GM21528 (cell line): ENCODE results near the gene NTRK3.
"Not testable (repeated sequence)": the region's sequence is repeated elsewhere in the genome, so short reads cannot be mapped to it uniquely, and the experiment has no call there.

Experiments used
- ATAC-seq: cut with Tn5 transposase; IDR thresholded peaks from one replicate; pipeline ENCODE4 v1.9.1; 2021; ENCODE audit warnings: mild to moderate bottlenecking, moderate library complexity; ENCODE audit not compliant: unreplicated experiment, low FRiP score

Gene NTRK3

DNA sequence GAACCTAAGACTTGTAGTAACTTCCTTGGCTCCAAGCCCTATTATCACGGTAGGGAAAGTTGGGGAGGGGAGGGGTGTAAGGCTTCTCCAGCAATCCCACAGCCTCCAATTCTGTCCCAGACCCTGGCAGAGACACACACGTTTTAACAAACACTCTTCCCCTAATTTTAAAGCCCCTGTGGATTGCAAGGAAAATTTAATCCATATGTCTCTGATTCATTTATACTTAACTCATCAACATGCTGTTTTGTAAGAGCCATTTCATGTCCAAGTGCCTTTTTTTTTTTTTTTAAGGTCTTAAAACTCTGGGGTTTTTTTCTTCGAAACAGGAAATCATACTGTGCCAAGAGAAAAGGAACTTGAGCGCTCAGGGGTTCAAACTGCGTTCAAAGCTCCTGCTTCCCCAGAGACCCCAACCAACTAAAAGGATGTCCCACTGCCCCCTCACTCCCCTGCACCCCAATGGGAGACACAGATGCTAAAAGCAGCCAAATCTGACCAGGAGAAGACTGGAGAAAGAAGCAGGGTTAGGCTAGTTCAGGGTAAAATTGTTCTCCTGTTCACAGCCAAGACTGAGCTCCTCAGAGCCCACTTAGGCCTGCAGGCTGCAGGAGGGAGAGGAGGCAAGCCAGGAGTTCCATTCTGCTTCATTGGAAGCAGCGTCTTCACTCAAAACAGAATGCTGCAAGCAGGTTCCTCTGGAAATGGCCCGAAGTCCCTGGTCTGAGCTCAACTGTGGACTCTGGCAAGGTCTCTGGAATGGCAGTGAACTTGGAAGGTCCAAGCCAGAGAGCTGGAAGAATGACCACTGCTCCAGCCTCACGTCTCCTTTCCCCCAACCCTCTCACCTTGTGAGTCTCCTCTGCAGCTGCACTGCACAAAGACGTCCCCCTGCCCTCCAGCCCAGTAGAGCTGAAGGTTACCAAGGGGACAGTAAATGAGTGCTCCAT is 172.5 kb downstream of the NTRK3 start:
- ATAC-seq = no peak

DNA sequence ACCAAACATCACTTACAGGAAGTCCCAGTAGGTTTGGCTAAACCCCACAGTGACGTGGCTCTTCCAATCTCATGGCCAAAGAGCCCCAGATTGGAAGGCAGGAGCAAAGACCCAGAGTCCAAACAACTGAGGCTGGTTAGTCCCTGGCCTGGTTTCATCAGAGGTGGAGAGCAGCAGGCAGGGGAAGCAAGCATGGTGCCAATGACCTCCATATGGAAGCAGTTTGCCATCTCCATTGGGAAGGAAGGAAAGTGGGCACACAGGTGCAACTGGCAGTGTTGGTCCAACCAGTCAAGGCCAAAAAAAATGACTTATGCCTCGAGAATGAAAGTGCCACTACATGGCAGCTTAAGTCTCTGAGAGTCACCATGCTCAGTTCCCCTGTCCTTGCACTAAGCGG is 175.9 kb downstream of the NTRK3 start:
- ATAC-seq = no peak

DNA sequence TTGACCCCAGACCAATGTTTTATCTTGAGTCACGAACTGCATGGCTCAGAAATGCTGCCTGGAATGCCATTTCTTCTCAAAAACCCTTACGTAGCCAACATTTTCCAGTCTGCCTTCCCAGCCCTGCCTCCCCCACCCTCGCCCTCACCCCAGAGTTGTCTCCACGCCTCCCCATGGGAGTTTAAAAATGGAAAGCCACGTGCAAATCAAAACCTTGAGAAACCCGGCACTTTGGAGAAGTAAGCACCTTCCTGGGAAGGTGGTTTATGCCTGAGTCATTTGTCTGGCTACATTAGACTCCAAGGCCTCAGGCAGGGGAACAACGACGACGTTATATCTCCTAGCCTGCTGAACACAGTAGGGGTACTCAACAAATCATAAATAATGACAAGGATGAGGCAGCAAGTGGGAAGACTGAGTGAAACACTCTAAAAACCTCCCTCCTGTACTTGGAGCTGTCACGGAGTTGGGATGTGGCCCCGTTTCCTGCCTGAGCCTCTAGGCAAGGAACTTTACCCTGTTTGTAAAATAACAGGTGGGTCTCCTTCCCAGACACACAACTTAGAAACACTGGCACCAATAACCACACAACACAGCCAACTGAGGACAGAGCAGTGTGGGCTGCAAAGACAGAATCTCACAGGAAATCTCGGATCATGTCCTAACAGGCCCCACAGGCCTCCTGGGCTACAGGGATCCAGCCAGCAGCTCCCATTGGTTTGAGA is 179.1 kb downstream of the NTRK3 start:
- ATAC-seq = no peak

DNA sequence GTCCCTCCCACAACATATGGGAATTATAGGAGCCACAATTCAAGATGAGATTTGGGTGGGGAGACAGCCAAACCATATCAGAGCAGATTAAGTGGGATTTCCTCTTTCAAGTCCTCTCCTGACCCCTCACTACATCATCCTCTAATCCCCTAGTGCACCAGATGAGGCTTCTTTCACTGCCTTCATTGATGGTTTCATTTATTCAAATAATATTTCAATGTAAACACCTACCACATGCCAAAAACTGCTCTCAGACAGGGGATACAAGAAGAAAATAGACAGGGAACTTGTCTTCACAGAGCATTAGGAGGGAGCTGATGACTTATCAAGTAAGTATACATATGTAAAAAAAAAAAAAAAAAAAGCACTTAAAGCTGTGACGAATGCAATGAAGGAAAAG is 180.2 kb downstream of the NTRK3 start:
- ATAC-seq = no peak

DNA sequence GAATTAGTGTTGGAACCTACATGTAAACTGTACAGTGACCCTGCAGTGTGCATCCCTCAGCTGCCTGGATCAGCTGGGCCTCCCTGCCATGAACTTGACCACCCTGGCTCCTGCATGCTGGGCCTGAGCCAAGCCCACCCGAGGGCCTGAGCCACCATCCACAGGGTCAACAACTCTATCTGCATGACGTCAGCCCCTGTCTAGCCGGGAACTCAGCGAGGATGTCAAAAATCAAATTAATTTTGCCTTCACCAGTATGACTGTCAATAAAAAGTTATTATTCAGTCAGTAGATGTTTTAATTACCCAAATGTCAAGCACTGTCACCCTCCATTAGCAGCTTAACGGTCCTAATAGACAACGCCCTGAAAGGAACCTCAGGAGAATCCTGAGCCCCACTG is 181.4 kb downstream of the NTRK3 start:
- ATAC-seq = no peak

DNA sequence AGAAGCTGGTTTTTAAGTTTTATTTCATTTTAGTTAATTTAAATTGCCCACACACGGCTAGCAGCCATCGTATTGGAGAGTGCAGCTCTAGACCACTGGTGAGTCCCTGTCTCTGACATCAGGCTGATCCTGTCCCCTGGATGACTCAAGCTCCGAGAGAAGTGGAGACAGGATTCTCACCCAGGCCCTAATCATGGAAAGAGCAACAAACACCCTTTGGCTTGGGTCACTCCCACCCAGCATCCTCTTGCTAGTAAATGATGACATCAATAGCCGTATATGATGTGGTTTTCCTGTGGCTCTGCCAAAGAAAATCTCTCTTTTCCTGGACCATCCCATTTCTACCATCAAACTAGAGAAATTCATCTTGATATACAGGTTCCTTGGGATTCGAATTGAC is 182.2 kb downstream of the NTRK3 start:
- no peak for ATAC-seq

DNA sequence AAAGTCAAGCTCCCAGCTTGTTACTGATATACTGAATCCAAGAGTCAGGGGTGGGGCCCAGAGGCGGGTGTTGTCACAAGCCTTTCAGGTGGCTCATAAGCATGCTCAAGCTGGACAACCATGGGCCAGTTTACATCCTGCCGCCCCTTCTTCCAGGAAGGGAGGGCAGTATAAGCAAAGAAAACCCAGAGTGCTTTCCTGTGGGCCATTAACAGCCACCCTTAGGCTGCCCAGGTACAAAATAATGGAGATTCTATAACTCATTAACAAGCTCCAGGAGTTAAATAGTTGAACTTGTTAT is 183.2 kb downstream of the NTRK3 start:
- no peak for ATAC-seq

DNA sequence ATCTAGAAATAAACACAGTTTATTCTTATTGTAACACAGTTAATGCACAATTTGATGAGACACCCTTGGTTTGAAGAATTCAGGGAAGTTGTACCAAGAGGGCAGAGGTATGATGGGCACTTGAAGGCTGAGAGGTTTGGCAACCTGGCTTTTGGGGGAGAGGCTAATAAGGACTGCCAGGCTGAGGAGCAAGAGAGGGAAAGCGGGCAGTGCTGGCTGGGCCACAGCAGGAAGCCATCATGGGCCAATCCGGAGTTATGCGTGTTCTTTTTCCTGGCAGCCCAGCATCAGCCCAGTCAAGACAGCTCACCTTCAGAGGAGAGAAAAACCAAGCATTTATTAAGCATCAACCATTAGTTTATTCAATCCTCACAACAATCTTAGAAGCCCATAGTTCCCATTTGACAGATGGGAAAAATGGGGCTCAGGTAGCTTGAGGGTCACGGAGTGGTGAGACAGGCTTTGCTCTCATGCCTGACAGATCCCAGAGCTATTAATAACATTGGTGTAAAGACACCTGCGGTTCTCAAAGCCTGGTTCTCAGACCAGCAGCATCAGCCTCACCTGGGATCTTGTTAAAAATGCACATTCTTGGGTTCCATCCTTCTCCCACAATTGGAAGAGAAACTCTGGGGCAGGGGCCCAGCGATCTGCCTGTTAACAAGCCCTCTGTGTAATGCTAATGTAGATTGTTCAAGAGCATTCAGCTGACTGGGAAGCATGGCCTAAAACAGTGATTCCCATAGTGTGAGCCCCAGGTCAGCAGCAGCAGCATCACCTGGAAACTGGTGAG is 183.7 kb downstream of the NTRK3 start:
- no peak for ATAC-seq

DNA sequence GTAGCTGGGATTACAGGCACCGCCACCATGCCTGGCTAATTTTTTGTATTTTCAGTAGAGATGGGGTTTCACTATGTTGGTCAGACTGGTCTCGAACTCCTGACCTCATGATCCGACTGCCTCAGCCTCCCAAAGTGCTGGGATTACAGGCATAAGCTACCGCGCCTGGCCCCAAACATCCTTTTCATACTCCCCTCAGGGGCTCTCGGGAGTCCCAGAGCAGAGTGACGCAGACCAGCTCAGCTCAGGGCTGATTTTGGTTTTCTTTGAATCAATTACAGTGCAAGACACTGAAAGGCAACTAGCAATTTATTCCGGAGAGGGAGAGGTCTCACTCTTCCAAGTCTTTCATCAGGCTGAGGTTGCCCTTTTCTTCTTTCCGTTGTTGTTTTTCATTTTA is 184.4 kb downstream of the NTRK3 start:
- ATAC-seq = not testable (repeated sequence)

DNA sequence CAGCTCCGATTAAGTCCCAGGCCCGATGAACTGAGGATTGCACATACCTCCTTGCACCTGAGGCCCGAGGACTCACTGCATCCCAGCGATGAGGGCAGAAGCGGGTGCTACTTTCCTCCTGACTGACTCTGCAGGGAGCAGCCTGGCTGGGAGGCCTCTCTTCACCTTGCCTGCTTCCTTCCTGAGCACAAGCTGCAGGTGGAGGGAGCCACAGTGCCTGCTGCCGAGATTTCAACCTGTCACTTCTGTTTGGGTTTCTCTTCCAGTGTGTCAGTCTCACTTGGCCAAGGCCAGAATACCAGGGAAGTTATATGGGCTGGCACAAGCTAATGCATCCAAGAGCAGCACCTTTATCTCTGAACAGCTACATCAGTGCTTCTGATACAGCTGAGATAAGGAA is 185.4 kb downstream of the NTRK3 start:
- ATAC-seq = no peak

DNA sequence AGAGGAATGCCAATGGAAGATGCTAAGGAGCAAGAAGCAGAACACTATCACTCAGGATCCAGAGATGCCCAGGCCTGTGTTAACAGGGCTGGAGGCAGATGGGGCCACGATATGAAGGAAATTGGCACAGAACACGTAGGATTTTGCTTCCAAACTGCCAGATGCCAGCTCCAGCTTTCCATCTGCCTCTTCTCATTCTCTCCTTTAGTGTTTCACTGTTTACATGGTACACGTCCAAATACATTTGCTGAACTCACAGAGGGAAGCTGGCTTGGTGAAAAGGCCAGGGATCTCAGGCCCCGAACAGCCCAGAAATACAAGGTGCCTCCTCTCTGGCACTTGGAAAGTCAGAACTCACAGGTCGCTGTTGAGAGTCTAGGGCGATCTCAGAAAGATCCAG is 187.0 kb downstream of the NTRK3 start:
- ATAC-seq = no peak

DNA sequence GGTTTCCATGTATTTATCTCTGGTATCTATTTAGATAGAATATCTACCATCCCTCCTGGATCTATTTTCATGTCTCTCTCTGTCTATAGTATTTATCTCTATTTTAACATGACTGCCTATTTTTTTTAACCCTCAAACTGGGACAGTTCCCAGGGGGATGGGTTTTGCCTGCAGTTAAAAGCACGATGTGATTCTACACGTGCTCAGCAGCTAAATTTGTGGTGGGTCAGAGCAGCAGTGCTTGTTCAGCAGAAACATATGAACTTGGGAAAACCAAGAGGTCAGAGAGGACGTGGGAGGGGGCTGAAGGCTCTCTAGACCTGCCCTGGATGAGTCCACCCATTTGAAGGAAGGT is 189.2 kb downstream of the NTRK3 start:
- no peak for ATAC-seq

DNA sequence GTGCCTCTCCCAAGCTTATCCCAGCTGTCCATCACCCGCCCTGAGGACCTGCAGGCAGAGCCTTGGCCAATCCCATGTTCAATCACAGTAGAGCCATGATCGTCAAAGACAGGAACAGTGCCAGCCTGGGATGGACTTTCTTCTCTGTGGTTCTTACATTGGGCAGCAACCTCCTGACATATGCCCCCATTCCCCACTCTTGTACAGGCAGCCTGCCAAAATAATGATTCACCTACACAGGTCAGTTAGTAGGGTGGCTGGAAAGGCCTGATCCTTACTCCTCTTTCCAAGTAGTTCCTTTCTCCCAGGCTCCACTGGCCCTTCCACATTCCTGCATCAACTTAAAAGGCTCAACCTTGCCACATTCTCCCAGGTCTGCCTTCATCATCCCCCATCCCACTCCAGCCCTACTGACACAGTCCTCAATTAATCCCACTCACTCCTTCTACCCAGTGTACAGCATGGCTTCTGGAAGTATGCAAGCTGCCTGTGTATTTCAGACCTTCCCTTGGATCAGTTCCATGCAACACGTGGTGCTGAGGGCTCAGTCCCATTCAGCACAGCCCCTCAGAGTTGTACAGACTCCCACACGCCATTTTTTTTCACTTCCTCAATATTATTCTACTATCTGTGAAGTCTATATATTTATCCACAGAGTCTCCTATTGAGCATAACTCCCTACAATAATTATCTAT is 189.8 kb downstream of the NTRK3 start:
- ATAC-seq = no peak

DNA sequence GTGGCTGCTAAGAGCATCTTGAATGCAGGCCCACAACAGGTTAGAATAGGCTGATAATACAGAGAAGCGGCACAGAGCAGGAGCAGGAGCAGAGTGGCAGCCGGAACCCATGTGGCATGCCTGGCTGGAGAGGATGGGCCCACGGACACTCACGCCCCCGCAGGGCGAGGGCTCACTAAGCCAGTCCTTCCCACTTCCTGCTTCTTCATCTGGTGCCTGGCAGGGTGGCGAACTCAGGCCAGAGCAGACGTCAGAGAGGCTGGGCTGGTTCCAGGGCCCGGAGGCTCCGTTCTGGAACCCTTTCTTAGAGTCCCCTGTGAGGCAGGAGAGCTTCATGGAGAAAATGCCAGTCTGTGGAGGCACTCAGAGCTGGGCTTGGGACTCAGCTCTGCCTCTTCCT is 195.1 kb downstream of the NTRK3 start:
- no peak for ATAC-seq

DNA sequence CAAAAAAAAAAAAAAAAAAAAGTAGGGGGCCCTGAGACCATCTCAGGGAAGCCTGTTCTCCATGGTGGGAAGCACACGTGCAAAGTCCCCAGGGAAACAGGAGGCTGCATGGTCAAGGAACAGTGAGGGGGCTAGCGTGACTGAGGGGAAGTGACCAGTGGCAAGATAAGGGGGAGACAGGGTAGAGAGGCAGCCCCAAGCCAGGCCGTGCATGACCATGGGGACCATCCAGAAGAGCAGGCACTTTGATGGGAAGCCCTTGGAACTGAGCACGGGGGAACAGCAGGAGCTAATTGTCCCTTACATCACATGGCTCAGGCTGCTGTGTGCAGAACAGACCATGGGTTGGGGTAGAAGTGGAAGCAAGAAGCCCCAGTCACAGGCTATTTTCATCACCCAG is 196.2 kb downstream of the NTRK3 start:
- no peak for ATAC-seq

DNA sequence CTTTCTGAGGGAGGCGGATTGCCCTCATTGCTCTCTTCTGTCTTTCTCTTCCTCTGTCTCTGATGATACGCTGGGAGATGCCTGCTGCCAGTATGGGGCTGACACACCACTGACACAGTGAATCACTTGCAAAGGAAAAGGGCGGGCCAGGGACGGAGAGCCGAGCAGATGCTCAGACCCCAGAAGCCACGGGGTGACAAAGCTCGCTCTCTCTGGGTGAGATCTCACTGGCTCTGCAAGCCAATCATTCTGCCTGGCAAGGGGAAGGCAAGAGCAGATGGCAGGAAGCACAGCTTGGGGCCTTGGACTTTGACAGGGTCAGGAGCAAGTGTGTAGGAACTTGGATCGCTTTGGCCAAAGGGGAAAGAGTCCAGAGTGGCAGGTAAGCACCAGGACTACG is 198.7 kb downstream of the NTRK3 start:
- ATAC-seq = no peak

DNA sequence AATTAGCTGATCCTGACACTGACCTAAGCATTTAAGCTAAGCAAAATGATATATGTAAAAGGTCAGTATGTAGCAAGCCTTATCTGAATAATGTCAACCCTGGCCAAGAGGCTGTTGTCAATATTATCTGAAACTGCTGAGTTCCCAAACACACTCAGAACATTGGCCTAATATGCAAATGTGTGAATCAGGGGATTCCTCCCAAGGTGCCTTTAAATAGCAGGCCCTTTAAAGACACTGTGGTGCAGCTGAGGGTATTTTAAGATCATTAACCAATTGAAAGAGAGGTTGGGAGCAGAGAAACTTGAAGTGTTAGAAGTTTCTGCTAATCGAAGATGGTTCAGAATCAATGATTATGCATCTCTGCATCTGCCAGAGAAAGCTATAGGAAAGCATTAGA is 207.0 kb downstream of the NTRK3 start:
- no peak for ATAC-seq

DNA sequence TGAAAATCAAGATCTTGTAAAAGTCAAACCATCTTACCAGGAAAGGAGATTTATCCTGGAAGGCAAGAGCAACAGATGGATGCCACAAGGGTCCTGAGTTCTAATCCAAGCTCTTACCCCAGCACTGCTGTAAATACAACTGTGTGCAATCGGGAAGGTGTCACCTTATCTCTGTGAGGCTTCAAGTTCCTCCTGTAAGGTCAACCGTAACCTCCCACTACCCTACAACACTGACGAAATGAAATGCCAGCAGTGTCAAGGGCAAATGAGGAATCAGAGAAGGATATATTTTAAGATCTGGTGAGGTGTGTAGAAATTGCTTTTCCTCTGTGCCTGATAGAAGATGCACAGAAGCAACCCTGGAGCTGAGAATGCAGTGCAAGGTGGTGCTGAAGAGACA is 207.8 kb downstream of the NTRK3 start:
- no peak for ATAC-seq

DNA sequence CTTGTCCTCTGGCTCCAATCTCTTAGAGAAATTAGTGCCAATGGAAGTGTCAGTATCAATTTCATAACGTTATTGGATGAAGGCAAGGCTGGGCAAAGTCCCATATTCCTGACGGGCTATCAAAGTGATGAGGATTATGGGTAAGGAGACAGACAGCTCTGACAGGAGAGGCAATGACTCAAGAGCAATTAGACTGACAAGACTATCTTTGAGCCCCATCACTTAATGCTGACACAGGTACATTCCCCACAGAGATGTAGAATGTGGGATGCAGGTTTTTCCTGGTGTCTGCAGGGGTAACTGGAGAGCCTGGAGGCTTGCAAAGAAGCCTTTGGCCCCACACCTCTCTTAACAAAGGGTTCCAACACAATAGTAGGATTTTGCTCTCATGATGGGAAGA is 208.3 kb downstream of the NTRK3 start:
- ATAC-seq = no peak

DNA sequence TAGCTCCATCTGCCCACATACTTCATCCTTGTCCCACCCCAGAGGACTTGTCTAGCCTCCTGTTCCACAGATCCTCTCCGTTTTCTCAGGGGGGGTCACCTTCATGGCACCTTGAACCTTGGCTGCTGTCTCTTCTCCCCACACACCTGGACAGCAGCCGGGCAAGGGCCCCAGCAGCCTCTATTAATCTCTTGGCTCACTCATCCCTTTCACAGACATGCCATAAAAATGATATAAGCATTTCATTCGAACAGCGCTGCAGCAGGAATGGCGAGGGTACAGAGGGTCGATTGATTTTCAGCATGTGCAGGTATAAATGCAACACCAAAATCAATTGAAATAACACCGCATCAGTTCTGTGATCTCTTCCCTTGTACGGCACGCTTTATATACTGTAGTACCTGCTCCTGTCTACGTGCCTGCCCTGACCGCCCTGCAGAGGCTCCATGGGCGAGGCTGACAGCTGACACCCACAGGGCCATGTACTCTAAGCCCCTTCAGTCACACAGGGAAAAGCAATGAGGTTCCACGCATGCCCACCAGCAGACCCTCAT is 209.9 kb downstream of the NTRK3 start:
- ATAC-seq = no peak

DNA sequence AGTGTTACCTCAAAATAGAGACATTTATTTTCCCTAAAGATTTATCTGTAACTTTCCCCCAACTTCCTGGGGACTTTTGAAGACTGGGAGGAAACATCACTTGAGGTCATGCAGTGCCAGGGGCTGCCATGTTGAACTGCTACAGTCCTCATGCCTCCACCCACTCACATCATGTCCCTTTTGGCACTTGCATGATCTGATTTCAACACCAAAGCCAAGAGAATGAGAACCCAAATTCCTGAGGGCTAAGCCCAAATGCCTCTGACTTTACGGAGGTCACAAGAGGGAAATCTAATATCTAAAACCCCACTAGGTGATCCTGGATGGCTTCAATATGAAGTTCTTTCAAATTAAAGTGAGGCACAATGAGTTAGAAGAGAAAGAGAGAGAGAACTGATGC is 213.1 kb downstream of the NTRK3 start:
- no peak for ATAC-seq
